ENCODE data around the gene STEEP1. TPM values are rescaled to one million over a fixed set of nuclear protein-coding genes. Genes with fewer than 3 reads are reported as not detected.

Gene STEEP1
- total RNA-seq: 13.1 and 16.0 TPM in 2 replicates

DNA sequence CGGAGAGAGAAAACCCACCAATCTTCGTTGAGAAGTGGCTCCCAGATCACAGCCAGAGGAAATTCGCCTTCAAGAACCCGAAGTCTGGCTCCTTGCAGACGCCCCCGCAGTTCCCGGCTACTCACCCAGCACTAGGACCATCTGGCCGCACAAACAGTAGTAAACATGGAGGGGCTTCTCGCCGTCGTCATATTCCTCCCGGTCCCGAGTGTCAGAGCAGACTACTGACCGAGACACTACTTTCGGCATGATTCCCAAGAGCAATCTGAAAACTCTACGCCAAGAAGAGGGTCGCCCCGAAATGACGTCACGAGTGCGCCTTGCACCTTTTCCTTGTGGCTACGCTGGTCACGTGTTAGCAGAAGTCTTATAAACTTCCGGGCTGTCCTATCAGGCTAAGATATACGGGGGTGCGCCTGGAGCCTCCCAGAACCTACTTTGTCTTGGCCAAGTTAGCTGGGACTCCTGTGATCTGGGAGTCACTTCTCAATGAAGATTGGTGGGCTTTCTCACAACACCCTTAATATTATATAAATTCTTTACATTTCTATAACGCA lies at the start of gene STEEP1:
STEEP1 (minus strand) TSS at position 303 of the 557 bp plus-strand sequence; CDS start at position 249, 54 bp downstream.

DNA sequence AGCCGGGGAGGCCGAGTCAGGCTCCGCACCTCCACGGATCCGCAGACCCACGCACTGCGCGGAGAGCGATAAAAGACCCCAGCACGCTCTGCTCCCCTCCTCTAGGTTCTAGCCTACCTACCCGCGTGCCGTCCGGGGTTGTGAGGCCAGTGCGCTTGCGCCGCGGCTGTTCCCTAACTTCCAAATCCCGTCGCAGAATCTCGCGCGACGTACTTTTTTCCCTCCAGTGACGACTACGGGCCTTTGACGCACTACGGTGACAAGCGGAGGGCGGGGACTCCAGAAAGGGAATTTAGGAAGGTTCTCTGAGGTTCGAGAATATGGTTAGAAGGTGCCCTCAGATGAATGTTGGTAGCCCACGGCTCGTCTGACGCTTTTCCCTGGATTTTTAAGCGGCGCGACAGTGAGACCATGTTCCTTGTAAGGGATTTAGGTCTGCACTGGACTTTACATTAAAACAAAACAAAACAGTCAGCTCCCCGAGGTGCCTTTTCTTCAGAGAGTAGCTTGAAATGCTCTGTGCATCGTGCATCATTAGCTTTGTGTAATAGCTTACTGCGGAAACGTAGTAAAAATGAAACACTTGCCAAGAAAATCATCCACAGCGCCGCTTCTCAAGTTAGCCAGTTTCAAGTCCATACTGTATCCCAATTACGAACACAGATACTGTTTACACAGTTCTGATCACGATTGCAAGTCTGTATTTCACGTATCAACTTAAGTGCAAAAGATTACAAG lies 41.2 kb upstream of the STEEP1 start, which contains the start of gene NKRF:
NKRF (minus strand) TSS at position 145 of the 738 bp plus-strand sequence.

DNA sequence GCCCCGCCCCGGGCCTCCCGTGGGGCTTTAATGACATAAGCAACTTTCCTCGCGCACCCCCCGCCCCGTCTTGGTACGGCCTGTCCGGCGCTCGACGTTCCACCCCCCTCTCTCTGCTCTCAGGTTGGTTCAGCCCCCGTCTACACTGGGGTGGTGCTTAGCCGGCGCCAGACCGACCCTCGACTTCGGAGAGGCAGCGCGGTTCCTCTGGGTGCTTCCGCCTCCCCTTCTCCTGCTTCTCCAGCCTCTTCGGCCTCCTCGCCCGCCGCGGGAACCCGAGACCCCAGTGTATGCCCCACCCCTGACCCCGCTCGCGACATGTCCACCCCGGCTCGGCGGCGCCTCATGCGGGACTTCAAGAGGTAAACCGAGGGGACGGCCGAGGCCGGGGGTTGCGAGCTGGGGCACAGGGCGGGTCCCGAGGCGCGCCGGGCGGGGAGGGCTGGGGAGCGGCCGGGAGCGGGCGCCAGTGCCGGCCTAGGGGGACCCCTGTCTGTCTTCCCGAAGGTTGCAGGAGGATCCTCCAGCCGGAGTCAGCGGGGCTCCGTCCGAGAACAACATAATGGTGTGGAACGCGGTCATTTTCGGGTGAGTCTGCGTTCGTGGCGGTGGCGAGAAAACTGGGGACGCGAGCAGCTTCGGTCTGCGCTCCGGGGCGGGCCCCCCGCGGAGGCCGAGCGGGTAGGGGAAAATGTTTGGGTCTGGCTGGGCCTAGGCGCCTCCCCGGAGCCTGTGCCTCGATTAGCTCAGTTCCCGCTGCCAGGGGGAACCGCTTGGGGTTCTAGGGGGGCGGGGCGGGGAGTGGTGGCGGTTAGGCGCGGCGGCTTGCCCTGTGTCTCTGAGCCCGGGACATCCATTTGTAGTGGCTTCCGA lies 9.4 kb upstream of the STEEP1 start, which contains the start of gene UBE2A:
UBE2A (plus strand) TSS at position 170 of the 873 bp plus-strand sequence; CDS start at position 319, 149 bp downstream.

Other genes with a start within 250 kb of the STEEP1 start
- 13.4 and 20.9 TPM in 2 replicates for gene SLC25A43, start 166.1 kb downstream of the STEEP1 start, total RNA-seq
- gene SLC25A5, start 97.0 kb downstream of the STEEP1 start, total RNA-seq: 206 and 220 TPM in 2 replicates
- 32.1 and 33.8 TPM in 2 replicates for gene UBE2A, start 9.2 kb upstream of the STEEP1 start, total RNA-seq
- 3.6 and 5.0 TPM in 2 replicates for gene NKRF, start 41.0 kb upstream of the STEEP1 start, total RNA-seq
- gene SEPTIN6, start 127.8 kb upstream of the STEEP1 start, total RNA-seq: 16.6 and 17.1 TPM in 2 replicates
- gene SOWAHD, start 193.2 kb upstream of the STEEP1 start, total RNA-seq: 0.70 TPM in 1 of 2 replicates, not detected in the other
- gene RPL39, start 226.2 kb upstream of the STEEP1 start, total RNA-seq: 7,732 and 11,798 TPM in 2 replicates

Data from pericardium fibroblast (primary cell).